Adrenal gland (tissue), 5 donors: Measurements from ENCODE around the gene HACL1.

Source experiments
- CTCF ChIP-seq, 6 experiments: fragments of 450-650 bp in 4 of 6; fragments of 200-600 bp in 2 of 6; sonication (generic) in 1 of 6; IDR thresholded peaks; 1 replicate in 5 of 6; 2 replicates in 1 of 6; pipeline versions ENCODE4 v1.5.1 to v1.8.0; 2016 to 2021; ENCODE audit warnings: antibody characterized with exemption in 6 of 6, mild to moderate bottlenecking in 2 of 6, moderate library complexity in 1 of 6
- POLR2A ChIP-seq, 2 donors: fragments of 450-650 bp; IDR thresholded peaks; one replicate each; pipeline ENCODE4 v1.6.1; 2017; ENCODE audit warnings: antibody characterized with exemption in 2 of 2, mild to moderate bottlenecking in 2 of 2, moderate library complexity in 1 of 2
- donor health status: DM: no; HTN: no; CAD: no.

GRCh38 chr3:15531346-15531745 is 70.0 kb downstream of the HACL1 start:
- TF ChIP-seq CTCF (IDR thresholded peaks at IDR 0.05), result no peak
- no peak for TF ChIP-seq POLR2A (IDR thresholded peaks at IDR 0.05)
